ENCODE results near the gene RNF220.

RNF220 gene

DNA sequence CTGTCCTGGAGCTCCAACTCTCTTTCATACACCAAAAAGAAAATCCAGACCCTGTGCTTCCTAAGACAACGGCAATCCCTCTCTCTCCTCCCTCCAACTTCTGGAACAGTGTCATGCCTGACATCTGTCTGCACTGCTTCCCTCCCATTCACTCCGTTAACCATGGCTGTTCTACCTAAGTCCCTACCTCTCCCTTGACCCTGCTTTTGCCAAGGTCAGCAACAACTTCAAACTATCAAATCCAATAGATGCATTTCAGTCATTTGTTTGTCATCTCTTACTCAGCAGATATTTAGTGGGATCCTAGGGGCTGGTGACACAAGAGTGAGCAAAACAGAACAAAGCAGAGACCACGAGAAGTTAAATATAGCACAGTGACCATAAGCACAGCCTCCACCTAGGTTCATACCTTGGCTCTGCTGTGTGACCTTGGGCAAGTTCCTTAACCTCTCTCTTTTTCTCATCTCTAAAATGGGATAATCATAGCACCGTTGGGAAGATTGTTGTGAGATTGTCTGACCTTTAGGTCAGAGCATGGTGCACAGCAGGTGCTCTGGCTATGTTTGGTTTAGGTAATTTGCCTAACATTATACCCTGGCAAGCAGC lies 180.4 kb downstream of the RNF220 start:
- Histone ChIP-seq H3K4me3 (ENCODE audit: low read length, poor library complexity, severe bottlenecking) (no peak overlapping the region), H3K4me2 (ENCODE audit: low read depth, low read length, poor library complexity, severe bottlenecking) (no peak overlapping the region), H3K9me2 (replicated peaks; ENCODE audit: low read depth, low read length) (no peaks in the 10 kb centered on the region), H3K9ac (ENCODE audit: low read depth, low read length, poor library complexity, severe bottlenecking) (no peak overlapping the region), H4K20me1 (ENCODE audit: insufficient read depth, low read length, poor library complexity, severe bottlenecking) (peaks cover 5% of the 10 kb centered on the region), H3K36me3 (ENCODE audit: insufficient read depth, low read length) (peaks cover 5% of the 10 kb centered on the region; the same call in 1 of the 2 replicates), H3F3A (ENCODE audit: low read depth) (no peaks in the 10 kb centered on the region), H2AFZ (ENCODE audit: low read length) (no peak overlapping the region), H3K4me1 (ENCODE audit: insufficient read depth, low read length, poor library complexity, severe bottlenecking) (peaks cover 6% of the 10 kb centered on the region), H3K79me2 (ENCODE audit: insufficient read depth, low read length) (no peaks in the 10 kb centered on the region; the same call in 1 of the 2 replicates), H3K27me3 (ENCODE audit: insufficient read depth, low read length, poor library complexity, severe bottlenecking) (no peaks in the 10 kb centered on the region), H3K9me3 (ENCODE audit: insufficient read depth, low read depth, low read length) (no peaks in the 10 kb centered on the region)
- TF ChIP-seq EZH2phosphoT487 (IDR thresholded peaks at IDR 0.05; ENCODE audit: borderline replicate concordance) = no peak
- TF ChIP-seq, protein P1, sequence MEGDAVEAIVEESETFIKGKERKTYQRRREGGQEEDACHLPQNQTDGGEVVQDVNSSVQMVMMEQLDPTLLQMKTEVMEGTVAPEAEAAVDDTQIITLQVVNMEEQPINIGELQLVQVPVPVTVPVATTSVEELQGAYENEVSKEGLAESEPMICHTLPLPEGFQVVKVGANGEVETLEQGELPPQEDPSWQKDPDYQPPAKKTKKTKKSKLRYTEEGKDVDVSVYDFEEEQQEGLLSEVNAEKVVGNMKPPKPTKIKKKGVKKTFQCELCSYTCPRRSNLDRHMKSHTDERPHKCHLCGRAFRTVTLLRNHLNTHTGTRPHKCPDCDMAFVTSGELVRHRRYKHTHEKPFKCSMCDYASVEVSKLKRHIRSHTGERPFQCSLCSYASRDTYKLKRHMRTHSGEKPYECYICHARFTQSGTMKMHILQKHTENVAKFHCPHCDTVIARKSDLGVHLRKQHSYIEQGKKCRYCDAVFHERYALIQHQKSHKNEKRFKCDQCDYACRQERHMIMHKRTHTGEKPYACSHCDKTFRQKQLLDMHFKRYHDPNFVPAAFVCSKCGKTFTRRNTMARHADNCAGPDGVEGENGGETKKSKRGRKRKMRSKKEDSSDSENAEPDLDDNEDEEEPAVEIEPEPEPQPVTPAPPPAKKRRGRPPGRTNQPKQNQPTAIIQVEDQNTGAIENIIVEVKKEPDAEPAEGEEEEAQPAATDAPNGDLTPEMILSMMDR (conservative IDR thresholded peaks at IDR 0.05; ENCODE audit: low read length) = no peak

DNA sequence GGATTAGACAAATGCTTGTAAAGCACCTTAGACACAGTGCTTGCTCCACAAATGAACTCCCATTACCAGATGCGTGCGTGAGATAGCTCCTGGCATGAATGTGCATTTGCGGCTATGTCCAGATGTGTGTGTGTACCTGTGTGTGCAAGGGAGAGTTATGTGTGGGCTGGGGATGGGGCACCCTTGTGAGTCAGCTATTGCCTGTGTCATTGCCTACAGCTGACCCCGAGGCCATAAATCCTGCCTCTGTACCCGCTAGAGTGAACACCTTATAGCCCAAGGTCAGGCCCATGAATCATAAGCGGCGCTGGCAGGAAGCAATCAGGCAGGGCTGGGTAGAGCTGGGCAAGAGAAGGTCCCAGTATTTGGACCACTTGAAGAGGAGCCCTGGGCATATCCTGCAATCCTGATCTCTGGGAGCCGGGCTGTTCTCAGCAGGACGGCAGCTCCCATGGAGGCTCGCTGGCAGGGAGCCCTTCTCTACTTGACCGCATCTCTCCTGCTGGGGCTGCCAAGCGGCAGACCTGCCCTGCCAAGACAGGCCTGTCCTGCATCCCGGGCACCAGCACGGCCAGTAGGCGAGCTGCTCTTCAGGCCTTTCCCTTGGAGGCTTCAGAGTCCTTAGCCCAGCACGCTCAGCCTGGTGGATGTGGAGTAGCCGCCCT lies 182.9 kb downstream of the RNF220 start:
- H3K9ac ChIP-seq (ENCODE audit: low read depth, low read length, poor library complexity, severe bottlenecking) = no peak overlapping the region
- H3F3A ChIP-seq (ENCODE audit: low read depth) = no peaks in the 10 kb centered on the region
- TF ChIP-seq, protein P1 (conservative IDR thresholded peaks at IDR 0.05; ENCODE audit: low read length) = no peak
- no peak for TF ChIP-seq EZH2phosphoT487 (IDR thresholded peaks at IDR 0.05; ENCODE audit: borderline replicate concordance)
- H3K36me3 ChIP-seq (ENCODE audit: insufficient read depth, low read length) = no peaks in the 10 kb centered on the region; the same call in 1 of the 2 replicates
- H3K4me2 ChIP-seq (ENCODE audit: low read depth, low read length, poor library complexity, severe bottlenecking) = no peak overlapping the region
- H3K4me3 ChIP-seq (ENCODE audit: low read length, poor library complexity, severe bottlenecking) = no peak overlapping the region
- no peaks in the 10 kb centered on the region for H3K9me3 ChIP-seq (ENCODE audit: insufficient read depth, low read depth, low read length)
- H3K9me2 ChIP-seq (replicated peaks; ENCODE audit: low read depth, low read length) = no peaks in the 10 kb centered on the region
- peaks cover 5% of the 10 kb centered on the region for H4K20me1 ChIP-seq (ENCODE audit: insufficient read depth, low read length, poor library complexity, severe bottlenecking)
- H3K4me1 ChIP-seq (ENCODE audit: insufficient read depth, low read length, poor library complexity, severe bottlenecking) = peaks cover 11% of the 10 kb centered on the region
- H3K27me3 ChIP-seq (ENCODE audit: insufficient read depth, low read length, poor library complexity, severe bottlenecking) = no peaks in the 10 kb centered on the region
- H3K79me2 ChIP-seq (ENCODE audit: insufficient read depth, low read length) = no peaks in the 10 kb centered on the region; the same call in 1 of the 2 replicates
- no peak overlapping the region for H2AFZ ChIP-seq (ENCODE audit: low read length)

DNA sequence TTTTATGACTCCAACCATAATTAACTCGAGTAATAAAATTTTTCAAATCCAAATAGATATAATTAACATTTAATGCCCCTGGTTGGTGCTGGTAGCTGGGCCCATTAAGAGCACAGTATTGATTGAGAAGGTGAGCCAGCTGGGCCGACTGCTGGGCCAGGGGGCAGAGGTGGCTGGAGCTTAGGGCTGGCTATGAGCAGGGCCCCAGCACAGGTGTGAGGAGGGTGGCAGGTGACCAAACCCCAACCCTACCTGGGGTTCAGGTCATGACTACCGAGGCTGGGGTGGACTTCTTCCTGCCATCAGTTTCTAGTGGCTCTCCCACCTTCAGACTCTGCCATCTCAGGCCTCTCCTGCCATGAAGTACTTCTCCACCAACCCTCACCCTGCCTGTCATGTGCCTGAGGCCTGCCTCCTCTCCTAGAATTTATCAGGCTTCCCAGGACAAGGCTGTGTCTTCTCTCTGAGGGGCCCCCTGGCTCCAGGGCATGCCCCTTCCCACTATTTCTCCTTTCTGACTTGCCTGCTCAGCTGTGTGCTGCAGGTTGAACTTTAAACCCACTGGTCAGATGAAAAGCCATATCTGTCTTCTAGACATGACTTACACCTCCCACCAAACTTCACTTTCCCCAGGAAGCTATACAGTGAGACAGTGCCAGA lies 183.6 kb downstream of the RNF220 start:
- no peaks in the 10 kb centered on the region; the same call in 1 of the 2 replicates for H3K36me3 ChIP-seq (ENCODE audit: insufficient read depth, low read length)
- TF ChIP-seq EZH2phosphoT487 (IDR thresholded peaks at IDR 0.05; ENCODE audit: borderline replicate concordance) = no peak
- no peaks in the 10 kb centered on the region for H3K9me3 ChIP-seq (ENCODE audit: insufficient read depth, low read depth, low read length)

More for the DNA sequence above, 183.6 kb downstream of the RNF220 start:
- no peak overlapping the region for H2AFZ ChIP-seq (ENCODE audit: low read length)
- no peak overlapping the region for H3K4me2 ChIP-seq (ENCODE audit: low read depth, low read length, poor library complexity, severe bottlenecking)
- H3K9me2 ChIP-seq (replicated peaks; ENCODE audit: low read depth, low read length) = no peaks in the 10 kb centered on the region
- no peak overlapping the region for H3K9ac ChIP-seq (ENCODE audit: low read depth, low read length, poor library complexity, severe bottlenecking)
- no peak overlapping the region for H3K4me3 ChIP-seq (ENCODE audit: low read length, poor library complexity, severe bottlenecking)
- H3K79me2 ChIP-seq (ENCODE audit: insufficient read depth, low read length) = no peaks in the 10 kb centered on the region; the same call in 1 of the 2 replicates
- peaks cover 5% of the 10 kb centered on the region for H4K20me1 ChIP-seq (ENCODE audit: insufficient read depth, low read length, poor library complexity, severe bottlenecking)
- H3F3A ChIP-seq (ENCODE audit: low read depth) = no peaks in the 10 kb centered on the region
- H3K27me3 ChIP-seq (ENCODE audit: insufficient read depth, low read length, poor library complexity, severe bottlenecking) = no peaks in the 10 kb centered on the region
- H3K4me1 ChIP-seq (ENCODE audit: insufficient read depth, low read length, poor library complexity, severe bottlenecking) = peaks cover 11% of the 10 kb centered on the region
